Ovary (tissue), 1 donor: ENCODE results near the gene CTPS1.

Experiments used
- EP300 ChIP-seq: sonication (generic); formaldehyde crosslinking; IDR thresholded peaks from one replicate; pipeline ENCODE4 v1.6.1; 2017; ENCODE audit warnings: antibody characterized with exemption
- POLR2A ChIP-seq: fragments of 450-650 bp; IDR thresholded peaks from one replicate; pipeline ENCODE4 v1.6.1; 2017; ENCODE audit warnings: antibody characterized with exemption, mild to moderate bottlenecking, moderate library complexity

GRCh38 chr1:41030872-41031616 is 51.5 kb downstream of the CTPS1 start:
- no peak for TF ChIP-seq EP300
- no peak for TF ChIP-seq POLR2A
